HuH-7.5 (cell line): Measurements from ENCODE around the gene SUSD1.
"Not testable (repeated sequence)": the region's sequence is repeated elsewhere in the genome, so short reads cannot be mapped to it uniquely, and the experiment has no call there.

ENCODE experiments used
- DNase-seq: peaks from one replicate; pipeline ENCODE4 v3.0.0; 2011; ENCODE audit warnings: low spot score

The SUSD1 gene

GRCh38 chr9:112129246-112129645 lies 45.9 kb downstream of the SUSD1 start:
- no peak for DNase-seq

GRCh38 chr9:112128399-112128798 lies 46.7 kb downstream of the SUSD1 start:
- DNase-seq, result not testable (repeated sequence)

GRCh38 chr9:112127281-112127680 lies 47.8 kb downstream of the SUSD1 start:
- no peak for DNase-seq

GRCh38 chr9:112125951-112126388 lies 49.1 kb downstream of the SUSD1 start:
- DNase-seq, result no peak

- no peak for DNase-seq
These were observed 50.9 kb downstream of the SUSD1 start for GRCh38 chr9:112124156-112124555.

GRCh38 chr9:112121633-112122032 lies 53.5 kb downstream of the SUSD1 start:
- DNase-seq, result no peak

GRCh38 chr9:112120439-112120925 lies 54.6 kb downstream of the SUSD1 start:
- DNase-seq, result no peak

GRCh38 chr9:112120030-112120341 lies 55.1 kb downstream of the SUSD1 start:
- DNase-seq, result no peak

- peak; percentile 35 for DNase-seq
These were observed 55.7 kb downstream of the SUSD1 start for GRCh38 chr9:112119225-112120029.

- DNase-seq, result no peak
These were observed 57.1 kb downstream of the SUSD1 start for GRCh38 chr9:112118009-112118408.

GRCh38 chr9:112115970-112116753 lies 58.9 kb downstream of the SUSD1 start:
- no peak for DNase-seq

GRCh38 chr9:112115109-112115508 lies 60.0 kb downstream of the SUSD1 start:
- DNase-seq, result no peak

- DNase-seq, result peak; percentile 61
These were observed 62.0 kb downstream of the SUSD1 start for GRCh38 chr9:112112941-112113681.

- no peak for DNase-seq
These were observed 62.6 kb downstream of the SUSD1 start for GRCh38 chr9:112112519-112112918.

GRCh38 chr9:112111461-112111860 lies 63.6 kb downstream of the SUSD1 start:
- DNase-seq, result no peak

- DNase-seq, result no peak
These were observed 64.4 kb downstream of the SUSD1 start for GRCh38 chr9:112110777-112111113.

- no peak for DNase-seq
These were observed 64.9 kb downstream of the SUSD1 start for GRCh38 chr9:112110094-112110776.

GRCh38 chr9:112104901-112105300 lies 70.2 kb downstream of the SUSD1 start:
- DNase-seq, result no peak

GRCh38 chr9:112104401-112104800 lies 70.7 kb downstream of the SUSD1 start:
- DNase-seq, result no peak

GRCh38 chr9:112103405-112103804 lies 71.7 kb downstream of the SUSD1 start:
- DNase-seq, result no peak

- no peak for DNase-seq
These were observed 77.1 kb downstream of the SUSD1 start for GRCh38 chr9:112097712-112098688.
